ENCODE measurements around the gene CYSRT1. TPM values are rescaled to one million over a fixed set of nuclear protein-coding genes. Genes with fewer than 3 reads are reported as not detected.

CYSRT1 gene
- total and polyA plus RNA-seq, 2 donors (not counting 1 experiment from before 2014, with no cell fraction given) = 0.22 to 0.51 TPM

GRCh38 chr9:137245450-137246421 is 20.8 kb downstream of the CYSRT1 start:
- POLR2A ChIA-PET = interaction anchor here (0.6 kb wide), 3 partner anchors 38 to 202 kb away, joined by 3 to 5 read pairs (median 3); partner anchors contain the start of gene MAN1B1
- 94% methylated on average over 25 of the region's 25 CpGs for WGBS (ENCODE audit: insufficient coverage)
- TF ChIP-seq EZH2 (IDR thresholded peaks at IDR 0.05; ENCODE audit: borderline replicate concordance, insufficient read depth, low read depth, low read length, poor library complexity, severe bottlenecking) (no peak), CTCF (IDR thresholded peaks at IDR 0.05) (no peak)

More at GRCh38 chr9:137245450-137246421, 20.8 kb downstream of the CYSRT1 start:
- peaks cover 0 to 20% of the 10 kb centered on the region in 2 experiments for H3K36me3 ChIP-seq (replicated peaks in 1 of 2; ENCODE audit: control extremely low read depth in 1 of 2, control insufficient read depth in 1 of 2, extremely low read depth in 1 of 2, insufficient read depth in 2 of 2, low read length in 1 of 2)
- no peak for ATAC-seq (ENCODE audit: low read depth)
- CTCF ChIA-PET = interaction anchor here (0.8 to 1.1 kb wide), 2 partner anchors 113 to 199 kb away, joined by 3 read pairs; no protein-coding TSS in a partner anchor
- Mint-ChIP-seq H3K4me3 (no peak overlapping the region), H3K27ac (no peak overlapping the region), H3K4me1 (peaks cover 22% of the 10 kb centered on the region), H3K27me3 (no peaks in the 10 kb centered on the region), H3K9me3 (ENCODE audit: insufficient read depth) (no peaks in the 10 kb centered on the region)
- peaks cover 32% of the 10 kb centered on the region for H3K79me2 ChIP-seq (ENCODE audit: control insufficient read depth, insufficient read depth, low read length)
- H4K20me1 ChIP-seq (ENCODE audit: control insufficient read depth, insufficient read depth, low read length, poor library complexity, severe bottlenecking) = peaks cover 28% of the 10 kb centered on the region
- no peaks in the 10 kb centered on the region for H3K27me3 ChIP-seq (replicated peaks in 1 of 4; ENCODE audit: control extremely low read depth in 1 of 4, control insufficient read depth in 3 of 4, insufficient read depth in 4 of 4, low read length in 3 of 4)
- H3K4me1 ChIP-seq (ENCODE audit: control insufficient read depth in 2 of 2, insufficient read depth in 2 of 2, low read length in 2 of 2) = peaks cover 11 to 12% of the 10 kb centered on the region in 2 donors
- DNase-seq = no peak
- H3K4me2 ChIP-seq (replicated peaks; ENCODE audit: low read depth, low read length, poor library complexity, severe bottlenecking) = no peak overlapping the region
- no peak overlapping the region for H2AFZ ChIP-seq (ENCODE audit: insufficient read depth, low read depth, low read length, poor library complexity, severe bottlenecking)
- H3K4me3 ChIP-seq (ENCODE audit: control extremely low read depth in 1 of 5, extremely low read depth in 1 of 5, insufficient read depth in 1 of 5, low read depth in 2 of 5, low read length in 4 of 5) = no peak overlapping the region
- H3K9me3 ChIP-seq (ENCODE audit: control extremely low read depth in 1 of 3, control insufficient read depth in 2 of 3, insufficient read depth in 1 of 3, low read length in 2 of 3) = no peaks in the 10 kb centered on the region
- intact Hi-C loops (cut with micrococcal nuclease) = no loop called here
- H3K27ac ChIP-seq (ENCODE audit: low read length in 2 of 2) = no peak overlapping the region
- no peak overlapping the region for H3K9ac ChIP-seq (ENCODE audit: low read length)
